ENCODE results near the gene SCAPER.

The SCAPER gene

GRCh38 chr15:76674883-76675282 is 230.3 kb downstream of the SCAPER start:
- DNase-seq (ENCODE audit: low spot score), result peak; percentile 70

- no peak for DNase-seq (ENCODE audit: low spot score)
Measured at GRCh38 chr15:76669521-76670207, 235.5 kb downstream of the SCAPER start.

- DNase-seq (ENCODE audit: low spot score), result no peak
Measured at GRCh38 chr15:76668900-76669299, 236.2 kb downstream of the SCAPER start.

GRCh38 chr15:76667943-76668715 is 237.0 kb downstream of the SCAPER start:
- DNase-seq (ENCODE audit: low spot score), result no peak

GRCh38 chr15:76664895-76665294 is 240.2 kb downstream of the SCAPER start:
- DNase-seq (ENCODE audit: low spot score), result no peak

GRCh38 chr15:76664411-76664810 is 240.7 kb downstream of the SCAPER start:
- no peak for DNase-seq (ENCODE audit: low spot score)

GRCh38 chr15:76663529-76663928 is 241.6 kb downstream of the SCAPER start:
- DNase-seq (ENCODE audit: low spot score), result no peak

- DNase-seq (ENCODE audit: low spot score), result no peak
Measured at GRCh38 chr15:76648732-76649444, 256.3 kb downstream of the SCAPER start.

GRCh38 chr15:76647612-76648011 is 257.5 kb downstream of the SCAPER start:
- no peak for DNase-seq (ENCODE audit: low spot score)

- no peak for DNase-seq (ENCODE audit: low spot score)
Measured at GRCh38 chr15:76644646-76645045, 260.5 kb downstream of the SCAPER start.

GRCh38 chr15:76642671-76643070 is 262.5 kb downstream of the SCAPER start:
- DNase-seq (ENCODE audit: low spot score), result no peak

GRCh38 chr15:76637166-76637565 is 268.0 kb downstream of the SCAPER start:
- DNase-seq (ENCODE audit: low spot score), result no peak

- no peak for DNase-seq (ENCODE audit: low spot score)
Measured at GRCh38 chr15:76636059-76636458, 269.1 kb downstream of the SCAPER start.

- DNase-seq (ENCODE audit: low spot score), result no peak
Measured at GRCh38 chr15:76626611-76627010, 278.5 kb downstream of the SCAPER start.

GRCh38 chr15:76625267-76625666 is 279.9 kb downstream of the SCAPER start:
- no peak for DNase-seq (ENCODE audit: low spot score)

- no peak for DNase-seq (ENCODE audit: low spot score)
Measured at GRCh38 chr15:76614725-76615124, 290.4 kb downstream of the SCAPER start.

GRCh38 chr15:76588811-76589747 is 316.1 kb downstream of the SCAPER start:
- no peak for DNase-seq (ENCODE audit: low spot score)

GRCh38 chr15:76585576-76585897 is 319.6 kb downstream of the SCAPER start:
- no peak for DNase-seq (ENCODE audit: low spot score)

GRCh38 chr15:76584868-76585575 is 320.1 kb downstream of the SCAPER start:
- DNase-seq (ENCODE audit: low spot score), result no peak

GRCh38 chr15:76582550-76582949 is 322.6 kb downstream of the SCAPER start:
- no peak for DNase-seq (ENCODE audit: low spot score)

GRCh38 chr15:76577879-76578512 is 327.1 kb downstream of the SCAPER start:
- DNase-seq (ENCODE audit: low spot score), result no peak

Measured in kidney tubule cell (primary cell).